OCI-LY3 (cell line): Measurements from ENCODE around the gene AP3S1.

Source experiments
- EZH2phosphoT487 ChIP-seq: fragments of 200-600 bp; shearing (Covaris generic); IDR thresholded peaks from 2 replicates; pipeline ENCODE4 v1.6.1; 2018; ENCODE audit warnings: antibody characterized with exemption, mixed run types, low read depth
- TF ChIP-seq, protein P1 (sequence below): fragments of 200-600, 300-600 bp; sonication (generic); IDR thresholded peaks from 2 replicates; pipeline ENCODE4 v1.5.1; 2014; ENCODE audit warnings: antibody characterized with exemption, low read length, low read depth

DNA sequence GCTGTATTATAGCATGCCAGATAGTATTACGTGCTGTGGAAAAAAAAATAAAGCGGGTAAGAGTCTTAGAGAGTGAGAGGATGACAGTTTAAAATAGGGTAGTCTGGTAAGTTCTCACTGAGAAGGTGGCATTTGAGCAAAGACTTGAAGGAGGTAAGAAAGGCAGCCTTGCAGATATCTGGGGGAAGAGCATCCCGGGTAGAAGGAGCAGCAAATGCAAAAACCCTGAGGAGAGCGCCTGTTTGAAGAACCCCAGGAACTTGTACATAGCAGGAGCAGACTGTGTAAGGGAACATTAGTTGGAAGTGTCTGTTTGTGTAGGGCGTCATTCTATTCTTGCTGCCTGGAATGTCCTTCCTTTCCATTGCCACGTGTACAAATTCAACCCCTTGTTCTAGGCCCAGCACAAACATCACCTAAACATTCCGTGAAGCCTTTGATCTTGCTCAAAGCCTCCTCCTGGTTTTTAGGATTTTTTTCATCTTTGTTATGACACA is 2.6 kb downstream of the AP3S1 start:
- TF ChIP-seq, protein P1, sequence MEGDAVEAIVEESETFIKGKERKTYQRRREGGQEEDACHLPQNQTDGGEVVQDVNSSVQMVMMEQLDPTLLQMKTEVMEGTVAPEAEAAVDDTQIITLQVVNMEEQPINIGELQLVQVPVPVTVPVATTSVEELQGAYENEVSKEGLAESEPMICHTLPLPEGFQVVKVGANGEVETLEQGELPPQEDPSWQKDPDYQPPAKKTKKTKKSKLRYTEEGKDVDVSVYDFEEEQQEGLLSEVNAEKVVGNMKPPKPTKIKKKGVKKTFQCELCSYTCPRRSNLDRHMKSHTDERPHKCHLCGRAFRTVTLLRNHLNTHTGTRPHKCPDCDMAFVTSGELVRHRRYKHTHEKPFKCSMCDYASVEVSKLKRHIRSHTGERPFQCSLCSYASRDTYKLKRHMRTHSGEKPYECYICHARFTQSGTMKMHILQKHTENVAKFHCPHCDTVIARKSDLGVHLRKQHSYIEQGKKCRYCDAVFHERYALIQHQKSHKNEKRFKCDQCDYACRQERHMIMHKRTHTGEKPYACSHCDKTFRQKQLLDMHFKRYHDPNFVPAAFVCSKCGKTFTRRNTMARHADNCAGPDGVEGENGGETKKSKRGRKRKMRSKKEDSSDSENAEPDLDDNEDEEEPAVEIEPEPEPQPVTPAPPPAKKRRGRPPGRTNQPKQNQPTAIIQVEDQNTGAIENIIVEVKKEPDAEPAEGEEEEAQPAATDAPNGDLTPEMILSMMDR = no peak
- no peak for TF ChIP-seq EZH2phosphoT487
